Activated CD8-positive, alpha-beta memory T cell treated with anti-CD3 and anti-CD28 coated beads, Interleukin-2, amount 50 U/mL, for 24 hours (primary cell): ENCODE data around the gene KCNQ5.

ENCODE experiments used
- DNase-seq: peaks from one replicate; pipeline ENCODE4 v3.0.0-alpha.2; 2020; ENCODE audit errors: extremely low read depth

Gene KCNQ5

GRCh38 chr6:72675396-72675795 lies 53.5 kb downstream of the KCNQ5 start:
- no peak for DNase-seq

- DNase-seq: no peak
Observed at GRCh38 chr6:72676995-72677394, 55.1 kb downstream of the KCNQ5 start.

DNA sequence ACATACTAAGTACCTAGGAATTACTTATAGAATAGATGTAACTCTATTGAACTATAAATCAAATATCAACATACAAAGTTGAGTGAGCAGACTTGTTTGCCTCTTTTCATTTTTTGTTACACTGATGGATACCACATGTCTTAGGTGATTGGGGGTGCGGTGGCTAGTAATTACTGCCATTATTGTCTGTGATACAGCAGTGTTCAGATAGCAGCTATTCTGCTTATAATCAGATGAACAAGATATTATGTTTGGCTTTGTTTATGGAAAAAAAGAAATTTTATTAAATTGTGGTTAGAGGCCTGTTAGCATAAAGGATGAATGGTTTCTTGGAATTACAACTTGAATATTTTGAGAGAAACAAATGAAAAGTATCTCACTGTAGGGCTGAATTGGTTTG lies 55.9 kb downstream of the KCNQ5 start:
- no peak for DNase-seq

GRCh38 chr6:72683797-72684196 lies 61.9 kb downstream of the KCNQ5 start:
- DNase-seq: no peak

DNA sequence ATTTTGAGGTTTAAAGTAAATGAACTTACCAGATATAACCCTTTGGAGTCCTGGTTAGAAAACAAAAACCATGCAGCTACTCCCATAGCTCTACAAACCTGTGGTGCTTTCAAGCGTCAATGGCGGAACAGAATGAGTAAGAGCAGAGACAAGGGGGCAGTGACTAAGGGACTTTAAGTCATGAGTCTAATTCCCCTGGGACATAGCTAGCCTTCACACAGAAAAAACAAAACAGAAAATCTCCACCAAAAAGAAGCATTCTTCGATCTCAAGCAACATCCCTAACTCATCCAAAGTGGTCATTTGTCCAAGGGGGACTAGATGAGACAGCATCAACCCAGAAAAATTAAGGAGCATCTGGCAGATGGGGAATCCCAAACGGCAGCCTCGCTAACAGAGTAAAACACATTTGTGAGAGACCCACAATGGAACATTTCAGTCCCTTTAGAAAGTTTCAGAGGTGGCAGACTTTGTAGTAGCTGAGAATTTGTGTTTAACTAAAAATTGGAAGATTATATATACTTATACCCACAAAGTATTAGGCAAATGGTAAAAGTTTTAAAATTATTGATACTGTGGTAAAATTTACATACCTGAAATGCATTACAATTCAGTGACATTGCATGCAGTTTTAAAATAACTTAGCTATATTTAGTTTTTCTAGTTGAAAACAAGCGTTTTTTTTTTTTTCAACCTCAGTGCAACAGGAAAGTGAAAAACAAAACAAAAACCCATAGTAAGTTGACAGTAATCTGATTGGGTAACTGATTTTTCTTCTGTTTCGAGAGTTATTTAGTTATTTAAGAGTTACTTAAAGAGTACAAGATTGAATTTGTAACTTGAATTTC lies 67.5 kb downstream of the KCNQ5 start:
- no peak for DNase-seq

GRCh38 chr6:72691249-72691648 lies 69.4 kb downstream of the KCNQ5 start:
- DNase-seq: no peak

- DNase-seq: no peak
Observed at GRCh38 chr6:72696055-72696454, 74.2 kb downstream of the KCNQ5 start.

DNA sequence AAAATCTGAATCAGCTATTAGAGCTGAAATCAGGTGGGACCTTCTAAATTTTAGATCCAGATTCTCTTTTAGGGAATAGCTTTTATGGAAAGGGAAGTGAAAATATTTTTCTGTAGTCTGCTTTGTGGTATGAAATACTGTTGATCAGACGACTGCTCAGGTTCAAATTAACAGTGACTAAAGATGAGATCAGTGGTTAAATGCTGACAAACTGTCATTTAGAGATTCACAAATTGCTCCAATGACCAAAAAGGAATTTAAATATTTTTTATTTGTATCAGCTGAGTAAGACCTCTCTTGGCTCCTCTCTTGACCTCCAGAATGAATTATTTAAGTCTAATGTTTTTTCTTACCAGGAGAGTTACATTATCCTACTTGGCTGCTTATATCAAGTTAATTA lies 77.3 kb downstream of the KCNQ5 start:
- no peak for DNase-seq

DNA sequence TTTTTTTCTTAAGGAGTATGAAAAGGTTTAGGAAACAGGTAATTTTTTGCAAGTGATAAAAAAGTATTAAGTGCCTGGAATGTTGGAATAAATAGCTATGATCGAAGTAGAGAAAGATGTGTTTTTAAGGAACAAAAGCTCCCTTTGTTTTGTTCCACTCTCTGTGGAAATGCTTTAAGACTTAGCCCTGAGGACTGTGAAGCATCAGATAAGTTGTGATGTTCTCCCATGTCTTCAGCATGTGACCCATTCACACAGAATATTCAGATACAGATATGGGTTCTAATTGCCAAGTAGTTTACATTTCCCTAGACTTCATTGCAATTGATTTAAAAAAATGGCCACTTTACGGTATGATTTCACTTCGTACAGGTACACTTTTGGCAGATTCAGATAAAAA lies 80.6 kb downstream of the KCNQ5 start:
- no peak for DNase-seq

DNA sequence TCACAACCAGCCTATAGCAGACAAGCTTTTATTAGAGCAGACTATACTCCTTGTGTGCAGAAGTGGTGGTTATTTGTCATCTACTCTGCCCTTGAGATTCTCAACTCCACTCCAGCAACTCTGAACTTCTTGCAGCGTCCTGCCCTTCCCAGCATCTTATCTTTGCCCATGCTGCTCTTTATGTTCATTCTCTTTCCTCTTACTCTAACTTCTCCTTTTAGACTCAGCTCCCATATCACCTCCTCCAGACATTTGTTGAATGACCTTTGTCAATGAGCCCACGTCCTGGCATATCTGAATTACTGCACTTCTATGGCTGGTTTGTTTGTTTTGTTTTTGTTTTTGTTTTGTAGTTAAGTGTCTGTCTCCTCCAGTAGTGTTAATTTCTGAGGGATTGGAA lies 81.2 kb downstream of the KCNQ5 start:
- DNase-seq: no peak

- DNase-seq: no peak
Observed at GRCh38 chr6:72704979-72705378, 83.1 kb downstream of the KCNQ5 start.

DNA sequence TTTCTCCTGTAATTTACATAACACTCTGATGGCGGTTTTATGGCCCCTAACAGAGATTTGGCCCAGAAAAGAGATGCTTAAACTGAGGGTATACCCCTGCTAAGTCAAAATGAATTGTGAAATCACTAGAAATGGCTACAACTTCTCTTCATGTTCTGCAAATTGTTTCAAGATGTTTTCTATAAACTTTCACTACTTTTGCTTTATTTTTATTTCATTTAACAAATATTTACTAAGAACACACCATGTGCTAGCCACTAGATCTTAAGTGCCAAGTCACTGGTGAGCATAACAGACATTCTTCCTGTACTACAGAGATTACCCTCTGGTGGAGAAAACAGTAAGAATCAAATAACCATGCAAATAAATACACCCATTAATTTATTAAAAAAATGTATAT lies 87.6 kb downstream of the KCNQ5 start:
- DNase-seq: no peak

DNA sequence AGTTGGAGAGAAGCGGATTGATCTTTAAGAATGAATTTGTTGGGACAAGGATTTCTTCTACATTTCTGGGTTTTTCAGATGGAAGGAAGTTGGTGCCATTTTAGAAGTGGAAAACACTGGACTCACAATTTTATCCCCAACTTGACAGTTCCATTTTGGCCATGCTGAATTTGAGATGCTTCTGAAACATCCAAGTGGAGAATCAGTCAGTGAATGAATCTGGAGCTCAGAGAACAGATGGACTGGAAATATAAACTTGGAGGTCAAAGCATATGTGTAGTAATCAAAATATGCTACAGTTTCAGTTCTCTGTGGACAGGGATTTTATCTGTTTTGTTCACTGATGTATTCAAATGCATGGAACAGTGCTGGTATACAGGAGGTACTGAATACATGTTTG lies 89.9 kb downstream of the KCNQ5 start:
- no peak for DNase-seq

DNA sequence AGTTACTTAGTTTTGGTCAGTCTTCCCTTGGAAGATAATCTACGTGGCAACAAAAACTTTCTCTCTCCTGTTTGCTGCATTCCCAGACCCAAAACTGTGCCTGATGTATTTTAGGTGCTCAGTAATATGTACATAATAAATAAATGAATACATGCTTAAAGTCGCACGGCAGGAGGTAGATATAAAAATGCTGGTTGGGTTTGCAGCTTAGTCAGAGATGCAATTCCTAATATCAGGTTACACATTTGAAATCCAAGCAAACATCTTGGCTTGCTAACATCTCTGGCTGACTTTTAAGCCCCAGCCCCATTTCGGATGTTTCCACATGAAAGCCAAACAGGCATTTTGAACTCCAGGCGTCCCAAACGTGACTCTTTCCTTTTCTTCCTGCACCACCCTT lies 91.0 kb downstream of the KCNQ5 start:
- no peak for DNase-seq

DNA sequence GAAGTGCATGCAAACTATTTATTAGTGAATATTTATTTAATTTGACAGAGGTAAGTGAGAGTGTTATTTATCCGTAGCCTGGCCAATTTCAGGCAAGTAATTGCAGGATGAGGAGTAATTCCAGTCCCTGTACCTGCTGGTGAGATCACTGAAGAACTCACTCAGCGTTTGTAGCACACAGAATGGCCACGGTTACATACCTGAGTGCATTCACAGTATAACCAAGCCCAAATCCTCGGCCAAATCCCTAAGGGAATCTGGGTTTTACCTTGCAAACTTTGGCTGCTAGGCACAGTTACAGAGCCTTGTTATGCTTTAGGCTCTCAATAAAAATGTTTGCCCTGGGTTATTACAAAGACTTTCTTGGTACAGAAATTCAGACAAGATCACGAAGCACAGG lies 93.3 kb downstream of the KCNQ5 start:
- DNase-seq: no peak

GRCh38 chr6:72716916-72717315 lies 95.1 kb downstream of the KCNQ5 start:
- DNase-seq: no peak

GRCh38 chr6:72720464-72720863 lies 98.6 kb downstream of the KCNQ5 start:
- no peak for DNase-seq

DNA sequence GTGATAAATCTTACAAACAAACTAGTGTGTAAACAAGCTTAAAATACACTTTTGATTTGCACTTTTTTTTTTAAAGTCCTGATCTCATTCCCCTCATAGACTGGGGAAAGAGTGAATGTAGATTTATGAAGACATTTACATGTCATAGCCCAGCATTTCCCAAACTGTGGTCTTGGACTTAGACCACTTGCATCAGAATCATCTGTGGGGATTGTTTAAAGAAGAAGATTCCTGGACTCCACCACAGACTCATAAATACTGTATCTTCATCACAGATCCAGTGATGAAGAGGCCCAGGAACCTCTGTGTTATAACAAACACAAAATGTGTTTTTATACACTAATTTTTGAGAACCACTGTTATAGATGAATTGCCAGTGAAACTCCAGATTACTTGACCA lies 99.5 kb downstream of the KCNQ5 start:
- DNase-seq: no peak

GRCh38 chr6:72724545-72724944 lies 102.7 kb downstream of the KCNQ5 start:
- no peak for DNase-seq

DNA sequence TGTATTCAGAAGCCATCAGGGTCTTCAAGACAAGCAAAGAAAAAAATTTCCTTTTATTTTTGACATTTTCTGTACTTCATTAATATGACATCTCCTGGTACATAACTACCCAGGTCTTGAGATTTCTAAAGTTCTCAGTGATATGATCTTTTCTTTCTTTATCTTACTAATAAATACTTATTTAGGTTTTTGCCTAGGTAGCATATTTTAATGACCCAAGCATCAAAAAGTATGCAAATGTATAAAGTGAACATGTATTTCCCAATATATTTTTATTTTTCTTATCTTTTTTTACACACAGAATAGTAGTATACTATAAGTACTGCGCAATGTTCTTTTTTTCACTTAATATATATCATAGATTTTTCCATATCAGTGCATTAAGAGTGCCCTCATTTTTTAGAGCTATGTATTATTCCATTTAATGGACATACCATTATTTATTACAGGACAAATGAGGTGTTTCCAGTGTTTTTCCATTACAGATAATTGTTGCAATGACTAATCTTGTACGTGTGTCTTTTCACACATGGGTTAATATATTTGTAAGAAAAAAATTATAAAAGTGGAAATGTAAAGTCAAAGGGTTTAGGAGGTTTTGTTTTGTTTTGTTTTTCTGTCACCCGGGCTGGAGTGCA lies 107.0 kb downstream of the KCNQ5 start:
- DNase-seq: no peak

GRCh38 chr6:72733045-72733444 lies 111.2 kb downstream of the KCNQ5 start:
- no peak for DNase-seq

- no peak for DNase-seq
Observed at GRCh38 chr6:72738091-72738490, 116.2 kb downstream of the KCNQ5 start.

DNA sequence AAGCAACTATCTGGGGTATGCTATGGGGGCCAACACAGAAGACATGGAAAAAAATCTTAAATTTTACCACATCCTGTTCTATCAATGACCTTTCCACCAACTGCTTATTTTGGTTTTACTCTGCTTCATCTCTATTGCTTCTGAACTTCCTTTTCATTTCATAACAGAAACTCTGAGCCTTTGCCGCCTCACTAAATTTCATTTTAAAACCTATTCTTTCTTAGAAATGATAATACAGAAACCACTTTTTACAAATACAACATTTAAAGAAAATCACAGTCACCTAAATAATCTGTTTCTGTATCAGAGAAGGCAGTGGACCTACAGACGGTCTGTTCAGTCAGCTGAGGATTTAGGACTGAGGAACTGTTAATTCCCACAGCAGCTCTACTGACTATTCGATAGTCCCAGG lies 117.5 kb downstream of the KCNQ5 start:
- DNase-seq: no peak

DNA sequence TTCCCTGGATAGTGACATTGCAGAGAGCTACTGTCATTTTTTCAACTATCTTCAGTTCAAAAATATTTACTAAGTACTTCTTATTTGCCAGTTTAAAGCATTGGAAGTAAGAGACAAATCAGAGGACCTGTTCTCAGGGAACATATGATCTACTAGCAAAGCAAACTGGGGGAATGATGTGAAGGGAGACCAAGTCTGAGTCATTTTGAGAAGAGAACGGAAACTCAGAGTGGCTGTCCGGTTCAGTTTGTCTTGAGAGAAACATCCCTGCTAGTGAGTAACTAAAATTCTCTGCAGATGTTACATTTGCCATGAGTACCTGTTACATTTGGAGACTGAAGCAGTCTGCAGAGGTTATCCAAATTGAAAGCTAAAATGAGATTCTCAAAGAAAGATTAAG lies 118.3 kb downstream of the KCNQ5 start:
- no peak for DNase-seq
